Pancreas (tissue), 10 donors: ENCODE results near the gene LRRN2. TPM values are rescaled to one million over a fixed set of nuclear protein-coding genes. Genes with fewer than 3 reads are reported as not detected.
"Not testable (repeated sequence)": the region's sequence is repeated elsewhere in the genome, so short reads cannot be mapped to it uniquely, and the experiment has no call there.

Source experiments
- ATAC-seq, 4 donors: fragments of 200-7000 bp; cut with Tn5 transposase; one replicate each; pipeline versions ENCODE4 v1.8.0 to v1.9.1; 2020; ENCODE audit warnings: mild to moderate bottlenecking in 4 of 4, moderate library complexity in 4 of 4
- DNase-seq, 6 donors: peaks; one replicate each; pipeline ENCODE4 v3.0.0-alpha.2; 2020
- FAIRE-seq: peaks from 2 replicates; lab custom pipeline; 2012; peaks lifted over from hg19 to GRCh38; lab: Jason Lieb, UNC
- H3K27ac ChIP-seq, 4 donors: fragments of 200-600 bp; sonication (generic); 1 replicate in 3 of 4; 2 replicates in 1 of 4; pipeline versions ENCODE4 v1.5.0 to v1.8.0; 2020
- H3K27me3 ChIP-seq, 4 donors: fragments of 200-600 bp; one replicate each; pipeline ENCODE4 v1.8.0; 2021
- H3K36me3 ChIP-seq, 3 donors: fragments of 200-600 bp; sonication (generic) in 1 of 3; one replicate each; pipeline versions ENCODE4 v1.5.0 to v1.8.0; 2020 to 2021
- H3K4me1 ChIP-seq, 3 donors: fragments of 200-600 bp; one replicate each; pipeline ENCODE4 v1.8.0; 2021
- H3K4me3 ChIP-seq, 4 donors: fragments of 200-600 bp; sonication (generic) in 2 of 4; one replicate each; pipeline versions ENCODE4 v1.5.0 to v1.8.0; 2020 to 2021
- H3K9me3 ChIP-seq, 4 donors: fragments of 200-600 bp; one replicate each; pipeline ENCODE4 v1.8.0; 2021
- CTCF ChIP-seq, 4 donors: fragments of 200-600 bp; sonication (generic) in 3 of 4; IDR thresholded peaks; one replicate each; pipeline versions ENCODE4 v1.5.0 to v1.8.0; 2021; ENCODE audit warnings: antibody characterized with exemption in 4 of 4
- WGBS, 2 donors: extraction: QIAGEN DNeasy Blood & Tissue Kit; methylation state at CpG; one replicate each; pipeline ENCODE4 v1.1.7; 2013; 5-methylcytosine and 5-hydroxymethylcytosine counted together
- intact Hi-C, 3 donors: fragments of 100-400 bp; cut with DNase I; formaldehyde crosslinking; loops; one replicate each; pipeline versions ENCODE4 v1.11.1 to v1.14.2; 2022
- polyA plus RNA-seq, 2 donors: library from polyadenylated mRNA; stranded (reverse); fragments of 200-250 nt; gene quantifications; one replicate each; pipeline ENCODE4 v1.2.3, GENCODE V29; 2013
- total RNA-seq, 6 donors: library from RNA; stranded (reverse); fragmentation: NEBNext Ultra II Directional in 4 of 6; extraction: Animal tissue kit (Norgen Biotek cat#: 25700) in 4 of 6; gene quantifications; one replicate each; pipeline versions ENCODE4 v1.2.1 to v1.2.4, GENCODE V29; 2021 to 2023
- donor health status: healthy with polysubstance abuse.
- donor health status: DM: no; HTN: no; CAD: no; lungs with moderate emphysema.
- donor health status: DM: no; HTN: no; CAD: no.
- donor health status: control.
- donor health status: control.
- donor health status: Bipolar disorder and iron deficiency.
- donor health status: DM: yes; HTN: yes; CAD: no.
- donor health status: DM: no; HTN: no; CAD: no.
- donor health status: DM: no; HTN: no; CAD: no.
- donor health status: DM: yes; HTN: yes; CAD: no.

The LRRN2 gene
- total and polyA plus RNA-seq, 8 donors: 0.24 to 3.7 (median 0.58) TPM

- H3K9me3 ChIP-seq: no peaks in the 10 kb centered on the region
- no peak for TF ChIP-seq CTCF (IDR thresholded peaks at IDR 0.05)
- no peak for ATAC-seq
- no peaks in the 10 kb centered on the region for H3K27me3 ChIP-seq
- no peak overlapping the region for H3K27ac ChIP-seq
- H3K36me3 ChIP-seq: no peaks in the 10 kb centered on the region
- no peak for FAIRE-seq
- WGBS, 2 donors: 89 to 97% methylated on average over 2 of the region's 2 CpGs
- H3K4me1 ChIP-seq: no peaks in the 10 kb centered on the region
- intact Hi-C loops: no loop called here
- no peak for DNase-seq
- H3K4me3 ChIP-seq: no peak overlapping the region
Measured at GRCh38 chr1:204571128-204571527, 114.4 kb downstream of the LRRN2 start.

GRCh38 chr1:204570021-204570420, 115.5 kb downstream of the LRRN2 start:
- H3K9me3 ChIP-seq, FAIRE-seq, DNase-seq, H3K36me3 ChIP-seq, ATAC-seq, H3K27ac ChIP-seq, H3K4me3 ChIP-seq, H3K27me3 ChIP-seq, intact Hi-C loops, H3K4me1 ChIP-seq: not testable (repeated sequence)
- WGBS, 2 donors: 74 to 81% methylated on average over 3 of the region's 3 CpGs

- Histone ChIP-seq H3K36me3 (no peaks in the 10 kb centered on the region), H3K4me3 (no peak overlapping the region)
- no peak for ATAC-seq
Measured at GRCh38 chr1:204569478-204569877, 116.1 kb downstream of the LRRN2 start.

GRCh38 chr1:204568576-204569315, 116.8 kb downstream of the LRRN2 start:
- DNase-seq (no peak), FAIRE-seq (no peak), ATAC-seq (no peak)
- no peaks in the 10 kb centered on the region for H3K9me3 ChIP-seq
- TF ChIP-seq CTCF (IDR thresholded peaks at IDR 0.05): no peak
- no peak overlapping the region for H3K27ac ChIP-seq
- no peaks in the 10 kb centered on the region for H3K36me3 ChIP-seq
- intact Hi-C loops: loop anchor here in 1 of 3 donors (10.0 kb wide), 2 partner anchors 186 to 236 kb away; no protein-coding TSS in a partner anchor
- H3K4me3 ChIP-seq: no peak overlapping the region
- no peaks in the 10 kb centered on the region for H3K27me3 ChIP-seq
- H3K4me1 ChIP-seq: no peaks in the 10 kb centered on the region
- WGBS, 2 donors: 91 to 92% methylated on average over 9 of the region's 9 CpGs

More at GRCh38 chr1:204569478-204569877, 116.1 kb downstream of the LRRN2 start:
- WGBS, 2 donors: 87 to 90% methylated on average over 5 of the region's 5 CpGs
- intact Hi-C loops: loop anchor here in 1 of 3 donors (10.0 kb wide), 2 partner anchors 185 to 235 kb away; no protein-coding TSS in a partner anchor
- TF ChIP-seq CTCF (IDR thresholded peaks at IDR 0.05): no peak
- FAIRE-seq (no peak), DNase-seq (no peak)
- no peak overlapping the region for H3K27ac ChIP-seq
- no peaks in the 10 kb centered on the region for H3K27me3 ChIP-seq
- no peaks in the 10 kb centered on the region for H3K4me1 ChIP-seq
- no peaks in the 10 kb centered on the region for H3K9me3 ChIP-seq

Other genes with a start within 250 kb of the LRRN2 start
- gene PIK3C2B, start 190.9 kb downstream of the LRRN2 start, total RNA-seq: 10 to 100 TPM in 3 of 6 donors, 1 to 10 TPM in 3; 8.7 to 17.5 (median 9.7) TPM
- 10 to 100 TPM in 1 of 2 donors, 1 to 10 TPM in 1; 5.4 to 13.1 TPM for gene PIK3C2B, start 190.9 kb downstream of the LRRN2 start, polyA plus RNA-seq
- 10 to 100 TPM; 31.1 to 53.0 (median 37.6) TPM for gene MDM4, start 169.3 kb downstream of the LRRN2 start, total RNA-seq
- gene MDM4, start 169.3 kb downstream of the LRRN2 start, polyA plus RNA-seq: 10 to 100 TPM; 13.5 to 16.4 TPM
- 1 to 10 TPM; 3.3 to 8.0 (median 5.3) TPM for gene NFASC, start 185.1 kb upstream of the LRRN2 start, total RNA-seq
- 10 to 100 TPM in 1 of 2 donors, 1 to 10 TPM in 1; 7.4 to 12.7 TPM for gene NFASC, start 185.1 kb upstream of the LRRN2 start, polyA plus RNA-seq